Stomach (tissue), 4 donors: ENCODE measurements around the gene HIGD1C.

Experiments used
- CTCF ChIP-seq, 7 experiments: fragments of 450-650 bp in 4 of 7; fragments of 200-600 bp in 3 of 7; sonication (generic) in 3 of 7; IDR thresholded peaks; one replicate each; pipeline ENCODE4 v1.5.1; 2016 to 2019; ENCODE audit warnings: antibody characterized with exemption in 7 of 7, control low read depth in 2 of 7, mild to moderate bottlenecking in 1 of 7
- EP300 ChIP-seq: sonication (generic); formaldehyde crosslinking; IDR thresholded peaks from one replicate; pipeline ENCODE4 v1.6.1; 2017; ENCODE audit warnings: antibody characterized with exemption

- no peak for TF ChIP-seq EP300
- TF ChIP-seq CTCF (IDR thresholded peaks at IDR 0.05) = no peak
Measured at GRCh38 chr12:50923361-50924130, 28.8 kb upstream of the HIGD1C start.
